HAP-1 (cell line): Measurements from ENCODE around the gene PPP4R1.
"Not testable (repeated sequence)": the region's sequence is repeated elsewhere in the genome, so short reads cannot be mapped to it uniquely, and the experiment has no call there.

ENCODE experiments used
- DNase-seq, 2 experiments: peaks; one replicate each; pipeline ENCODE4 v3.0.0-alpha.2; 2016 to 2020; ENCODE audit warnings: low spot score in 2 of 2
- H3K27me3 ChIP-seq: fragments of 250-450 bp; sonication (Bioruptor Pico); 2 replicates; pipeline ENCODE4 v1.5.1; 2020; ENCODE audit warnings: low read depth, mild to moderate bottlenecking, moderate library complexity
- H3K36me3 ChIP-seq: fragments of 250-450 bp; sonication (Bioruptor Pico); replicated peaks from 2 replicates; pipeline ENCODE4 v1.5.1; 2020; ENCODE audit warnings: mild to moderate bottlenecking
- H3K4me1 ChIP-seq: fragments of 250-450 bp; sonication (Bioruptor Pico); 2 replicates; pipeline ENCODE4 v1.5.1; 2020; ENCODE audit warnings: mild to moderate bottlenecking
- H3K4me3 ChIP-seq: fragments of 250-450 bp; sonication (Bioruptor Pico); 2 replicates; pipeline ENCODE4 v1.5.1; 2020; ENCODE audit warnings: mild to moderate bottlenecking, moderate library complexity
- H3K9me3 ChIP-seq: fragments of 250-450 bp; sonication (Bioruptor Pico); 2 replicates; pipeline ENCODE4 v1.5.1; 2020; ENCODE audit warnings: mild to moderate bottlenecking, moderate library complexity
- in situ Hi-C: fragments of 300-500 bp; cut with MboI; formaldehyde crosslinking; loops from 3 replicates; pipeline ENCODE4 v1.14.3; 2020; ENCODE audit warnings: low sequenced_read_pairs, inconsistent platforms, mixed read lengths

Gene PPP4R1

DNA sequence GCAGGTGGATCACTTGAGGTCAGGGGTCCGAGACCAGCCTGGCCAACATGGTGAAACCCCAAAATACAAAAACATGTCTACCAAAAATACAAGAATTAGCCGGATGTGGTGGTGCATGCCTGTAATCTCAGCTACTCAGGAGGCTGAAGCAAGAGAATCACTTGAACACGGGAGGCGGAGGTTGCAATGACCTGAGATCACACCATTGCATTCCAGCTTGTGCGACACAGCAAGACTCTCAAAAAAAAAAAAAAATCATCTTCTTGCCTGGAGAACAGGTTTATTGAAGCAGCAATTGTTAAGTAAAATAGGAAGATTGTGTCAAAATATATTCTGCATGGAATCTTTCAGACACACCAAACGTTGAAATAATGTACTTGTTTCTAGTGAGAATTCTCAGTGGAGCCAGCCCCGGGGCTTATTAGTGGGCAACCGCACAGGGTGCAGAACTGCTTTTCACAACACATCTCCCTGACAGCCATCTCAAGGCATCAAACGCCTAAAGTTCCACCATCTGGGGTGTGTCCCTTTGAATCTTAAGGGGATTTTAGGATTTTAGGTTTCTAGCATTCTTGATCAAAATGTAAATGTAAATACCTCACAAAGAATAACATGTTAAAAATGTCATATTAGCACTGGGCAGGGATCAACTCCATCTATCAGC lies 28.6 kb upstream of the PPP4R1 start:
- peak; percentile 58 to 74 for DNase-seq

DNA sequence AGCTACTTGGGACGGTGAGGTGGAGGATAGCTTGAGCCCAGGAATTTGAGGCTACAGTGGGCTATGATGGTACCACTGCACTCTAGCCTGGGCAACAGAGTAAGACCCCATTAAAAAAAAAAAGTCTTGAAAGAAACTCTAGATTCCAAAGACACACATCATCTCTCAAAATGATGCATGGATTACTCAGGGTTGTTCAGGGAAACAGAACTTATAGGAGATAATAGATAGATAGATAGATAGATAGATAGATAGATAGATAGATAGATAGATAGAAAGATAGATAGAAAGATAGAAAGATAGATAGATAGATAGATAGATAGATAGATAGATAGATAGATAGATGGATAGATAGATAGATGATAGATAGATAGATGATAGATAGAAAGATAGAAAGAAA lies 26.7 kb upstream of the PPP4R1 start:
- peaks cover 21% of the 10 kb centered on the region for H3K4me1 ChIP-seq
- H3K36me3 ChIP-seq, H3K4me3 ChIP-seq, H3K9me3 ChIP-seq, DNase-seq, H3K27me3 ChIP-seq, in situ Hi-C loops: not testable (repeated sequence)

More for the DNA sequence above, 28.6 kb upstream of the PPP4R1 start:
- H3K36me3 ChIP-seq: no peaks in the 10 kb centered on the region
- H3K4me3 ChIP-seq: no peak overlapping the region
- no peaks in the 10 kb centered on the region for H3K27me3 ChIP-seq
- in situ Hi-C loops: no loop called here
- H3K9me3 ChIP-seq: no peaks in the 10 kb centered on the region
- H3K4me1 ChIP-seq: peaks cover 21% of the 10 kb centered on the region

DNA sequence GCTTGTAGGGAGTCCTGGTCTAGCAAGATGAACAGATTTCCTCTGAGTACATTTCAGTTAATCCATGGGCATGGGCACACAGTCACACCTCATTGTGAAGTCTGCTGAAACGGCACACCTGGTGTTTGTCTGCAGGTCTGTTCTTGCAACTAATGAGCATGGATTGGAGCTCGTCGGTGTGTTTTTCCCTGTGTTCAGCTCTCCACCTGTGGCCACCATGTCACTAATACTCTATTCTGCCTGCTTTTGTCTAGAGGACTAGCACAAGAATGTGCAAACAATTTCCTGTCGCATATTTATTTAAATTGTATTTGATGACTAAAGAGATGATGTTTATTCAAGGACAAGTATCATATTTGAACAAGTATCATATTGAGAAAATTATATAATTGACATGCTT lies 24.5 kb upstream of the PPP4R1 start:
- in situ Hi-C loops: no loop called here
- no peaks in the 10 kb centered on the region for H3K36me3 ChIP-seq
- DNase-seq: no peak
- H3K4me1 ChIP-seq: peaks cover 16% of the 10 kb centered on the region
- no peak overlapping the region for H3K4me3 ChIP-seq
- no peaks in the 10 kb centered on the region for H3K9me3 ChIP-seq
- no peaks in the 10 kb centered on the region for H3K27me3 ChIP-seq

DNA sequence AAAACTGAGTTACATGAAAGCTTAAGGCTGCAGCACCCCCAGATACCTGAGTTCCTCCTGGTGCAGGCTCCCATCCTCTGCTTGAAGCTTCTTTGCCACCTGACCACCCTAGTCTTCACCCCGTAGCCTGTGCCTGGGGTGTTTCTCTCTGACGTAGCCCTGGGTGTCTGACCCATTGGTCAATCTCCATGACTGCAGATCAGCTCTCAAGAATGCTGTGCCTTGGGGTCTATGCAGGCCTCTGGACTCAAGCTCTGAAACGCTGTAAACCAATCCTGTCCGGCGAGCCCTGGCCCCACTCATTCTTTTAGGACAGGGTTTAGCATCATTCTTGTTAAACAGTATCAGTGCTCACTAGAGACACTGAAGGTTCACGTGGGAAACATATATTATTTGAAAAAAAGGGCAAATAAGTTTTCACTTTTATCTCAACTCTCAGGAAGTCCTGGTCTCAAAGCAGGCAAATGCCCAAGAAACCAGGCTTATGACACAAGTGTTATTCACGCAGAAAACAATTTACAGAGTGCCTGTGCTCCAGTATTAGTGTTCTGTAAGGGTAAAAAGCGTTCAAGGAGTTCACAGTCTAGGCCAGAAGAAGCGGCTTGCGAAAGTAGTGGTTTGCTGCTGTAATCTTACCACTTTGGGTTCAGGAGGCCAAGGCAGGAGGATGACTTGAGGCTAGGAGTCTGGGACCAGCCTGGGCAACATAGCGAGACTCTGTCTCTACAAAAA lies 22.8 kb upstream of the PPP4R1 start:
- Histone ChIP-seq H3K27me3 (no peaks in the 10 kb centered on the region), H3K9me3 (no peaks in the 10 kb centered on the region), H3K4me3 (no peak overlapping the region), H3K36me3 (no peaks in the 10 kb centered on the region), H3K4me1 (peaks cover 3% of the 10 kb centered on the region)
- in situ Hi-C loops: no loop called here
- DNase-seq: no peak

DNA sequence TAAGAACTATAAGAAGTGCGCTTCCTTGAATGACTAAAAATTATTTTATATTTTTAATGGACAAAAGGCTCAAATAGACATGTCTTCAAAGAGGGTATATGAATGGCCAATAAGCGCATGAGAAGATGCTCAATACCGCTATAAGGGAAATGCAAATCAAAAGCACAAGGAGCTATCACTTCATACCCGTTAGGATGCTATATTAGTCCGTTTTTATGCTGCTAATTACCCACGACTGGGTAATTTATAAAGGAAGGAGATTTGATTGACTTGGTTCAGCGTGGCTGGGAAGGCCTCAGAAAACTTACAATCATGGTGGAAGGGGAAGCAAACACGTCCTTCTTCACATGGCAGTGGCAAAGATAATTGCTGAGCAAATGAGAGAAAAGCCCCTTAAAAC lies 20.5 kb upstream of the PPP4R1 start:
- no peaks in the 10 kb centered on the region for H3K27me3 ChIP-seq
- H3K4me3 ChIP-seq: no peak overlapping the region
- peaks cover 11% of the 10 kb centered on the region for H3K4me1 ChIP-seq
- no peak for DNase-seq
- in situ Hi-C loops: no loop called here
- H3K36me3 ChIP-seq: no peaks in the 10 kb centered on the region
- H3K9me3 ChIP-seq: no peaks in the 10 kb centered on the region

DNA sequence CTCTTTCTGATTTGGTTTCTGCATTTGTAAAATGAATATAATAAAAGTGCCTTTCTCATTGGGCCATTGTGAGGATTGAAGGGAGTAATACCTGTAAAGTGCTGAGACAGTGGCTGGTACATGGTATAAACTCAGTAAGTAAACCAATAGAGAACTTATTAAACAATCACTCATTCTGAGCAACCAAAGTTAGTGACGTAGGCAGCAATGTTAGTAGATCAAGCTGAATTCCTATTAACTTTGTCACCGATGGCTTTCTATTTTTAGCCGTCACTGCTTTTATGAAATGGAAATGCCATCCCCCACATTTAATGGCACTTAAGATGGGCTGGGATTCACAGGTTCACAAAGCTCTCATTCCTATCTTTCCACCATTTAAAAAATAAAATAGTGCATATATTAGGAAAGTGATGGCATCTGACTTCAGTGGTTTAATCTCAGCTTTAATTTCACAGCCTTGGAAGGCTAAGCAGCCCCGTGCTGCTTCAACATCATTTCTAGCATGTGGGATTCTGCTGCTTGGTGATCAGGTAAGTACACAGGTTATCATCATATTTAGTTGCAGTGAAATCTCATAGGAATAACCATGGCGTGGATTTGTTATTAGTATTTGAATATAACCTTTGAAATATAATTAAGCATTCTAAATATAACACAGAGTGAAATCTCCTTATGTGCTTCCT lies 17.6 kb upstream of the PPP4R1 start:
- no peak for DNase-seq
- no peak overlapping the region for H3K4me3 ChIP-seq
- peaks cover 14% of the 10 kb centered on the region for H3K4me1 ChIP-seq
- in situ Hi-C loops: no loop called here
- no peaks in the 10 kb centered on the region for H3K27me3 ChIP-seq
- H3K9me3 ChIP-seq: no peaks in the 10 kb centered on the region
- no peaks in the 10 kb centered on the region for H3K36me3 ChIP-seq

DNA sequence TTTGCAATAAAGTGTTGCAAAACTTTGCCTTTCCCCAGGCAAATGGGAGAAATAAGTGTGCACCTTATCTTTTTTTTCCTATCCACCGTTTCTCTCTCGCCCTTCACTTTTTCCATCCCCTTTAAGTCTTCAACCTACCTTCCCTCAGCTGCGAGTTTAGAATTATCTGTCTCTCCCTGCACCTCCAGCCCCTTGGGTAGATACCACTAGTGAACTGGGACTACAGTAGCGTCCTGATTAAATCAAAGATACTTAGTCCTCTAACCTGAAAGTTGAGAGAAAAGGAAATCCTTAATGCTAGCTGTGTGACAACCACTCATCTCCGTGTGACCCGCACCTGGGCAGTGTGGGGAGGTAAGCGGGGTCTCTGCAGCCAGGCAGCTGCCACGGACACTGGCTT lies 16.1 kb upstream of the PPP4R1 start:
- no peaks in the 10 kb centered on the region for H3K27me3 ChIP-seq
- no peaks in the 10 kb centered on the region for H3K9me3 ChIP-seq
- in situ Hi-C loops: no loop called here
- peaks cover 14% of the 10 kb centered on the region for H3K4me1 ChIP-seq
- no peaks in the 10 kb centered on the region for H3K36me3 ChIP-seq
- no peak for DNase-seq
- H3K4me3 ChIP-seq: no peak overlapping the region

DNA sequence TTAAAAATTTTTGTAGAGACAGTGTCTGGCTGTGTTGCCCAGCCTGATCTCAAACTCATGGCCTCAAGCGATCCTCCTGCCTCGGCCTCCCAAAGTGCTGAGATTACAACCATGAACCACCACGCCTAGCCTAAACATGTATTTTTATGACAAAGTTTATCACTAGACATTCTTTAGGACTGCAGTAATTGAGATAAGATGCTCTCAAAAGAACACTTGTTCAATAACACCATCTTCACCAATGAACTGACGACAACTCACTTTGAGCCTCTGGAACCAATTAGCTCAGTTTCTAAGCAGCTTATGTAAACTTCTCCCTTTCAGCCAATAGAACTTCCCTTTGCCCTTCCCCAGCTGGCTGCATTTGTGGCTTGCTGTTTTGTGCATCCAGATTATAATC lies 15.3 kb upstream of the PPP4R1 start:
- H3K36me3 ChIP-seq: no peaks in the 10 kb centered on the region
- no peaks in the 10 kb centered on the region for H3K27me3 ChIP-seq
- H3K4me3 ChIP-seq: no peak overlapping the region
- in situ Hi-C loops: no loop called here
- peak; percentile 20 to 30 for DNase-seq
- H3K9me3 ChIP-seq: no peaks in the 10 kb centered on the region
- H3K4me1 ChIP-seq: peaks cover 14% of the 10 kb centered on the region

DNA sequence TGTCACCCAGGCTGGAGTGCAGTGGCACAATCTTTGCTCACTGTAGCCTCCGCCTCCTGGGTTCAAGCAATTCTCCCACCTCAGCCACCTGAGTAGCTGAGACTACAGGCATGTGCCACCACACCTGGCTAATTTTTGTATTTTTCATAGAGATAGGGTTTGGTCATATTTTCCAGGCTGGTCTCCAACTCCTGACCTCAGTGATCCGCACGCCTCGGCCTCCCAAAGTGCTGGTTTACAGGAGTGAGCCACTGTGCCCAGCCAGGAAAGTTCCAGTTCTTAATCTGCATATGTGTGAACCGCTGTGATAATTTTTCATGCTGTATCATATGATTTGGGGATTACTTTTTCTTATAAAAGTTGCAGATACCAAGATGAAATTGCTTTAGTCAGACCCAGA lies 14.6 kb upstream of the PPP4R1 start:
- Histone ChIP-seq H3K4me1 (peaks cover 14% of the 10 kb centered on the region), H3K27me3 (no peaks in the 10 kb centered on the region), H3K9me3 (no peaks in the 10 kb centered on the region), H3K36me3 (no peaks in the 10 kb centered on the region), H3K4me3 (no peak overlapping the region)
- no peak for DNase-seq
- in situ Hi-C loops: no loop called here

DNA sequence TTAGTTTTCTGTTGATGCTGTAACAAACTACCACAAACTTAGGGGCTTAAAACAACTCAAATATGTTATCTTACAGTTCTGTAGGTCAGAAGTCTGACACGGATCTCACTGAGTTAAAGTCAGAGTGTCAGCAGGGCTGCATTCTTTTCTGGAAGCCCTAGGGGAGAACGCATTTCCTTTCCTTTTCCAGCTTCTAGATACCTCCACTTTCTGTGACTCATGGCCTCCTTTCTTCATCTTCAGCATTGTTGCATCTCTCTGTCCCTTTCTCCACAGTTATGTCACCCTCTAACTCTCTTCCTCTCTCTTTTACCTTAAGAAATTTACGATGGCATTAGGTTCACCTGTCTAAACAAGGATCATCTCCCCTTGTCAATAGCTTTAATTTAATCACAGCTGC lies 13.3 kb upstream of the PPP4R1 start:
- Histone ChIP-seq H3K27me3 (no peaks in the 10 kb centered on the region), H3K9me3 (no peaks in the 10 kb centered on the region), H3K36me3 (no peaks in the 10 kb centered on the region), H3K4me1 (peaks cover 14% of the 10 kb centered on the region), H3K4me3 (no peak overlapping the region)
- no peak for DNase-seq
- in situ Hi-C loops: no loop called here

DNA sequence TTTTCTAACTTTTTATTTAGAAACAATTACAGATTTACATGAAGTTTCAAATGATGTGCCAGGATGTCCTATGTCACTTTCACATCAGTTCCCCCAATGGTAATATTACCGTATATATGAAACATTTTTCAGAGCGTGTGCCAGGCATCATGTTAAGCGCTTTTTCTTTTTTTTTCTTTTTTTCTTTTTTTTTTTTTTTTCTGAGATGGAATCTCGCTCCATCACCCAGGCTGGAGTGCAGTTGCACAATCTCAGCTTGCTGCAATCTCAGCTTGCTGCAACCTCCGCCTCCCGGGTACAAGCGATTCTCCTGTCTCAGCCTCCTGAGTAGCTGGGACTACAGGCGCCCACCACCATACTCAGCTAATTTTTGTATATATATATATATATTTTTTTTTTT lies 5.6 kb upstream of the PPP4R1 start:
- Histone ChIP-seq H3K4me3 (no peak overlapping the region), H3K36me3 (no peaks in the 10 kb centered on the region), H3K27me3 (no peaks in the 10 kb centered on the region), H3K4me1 (peaks cover 26% of the 10 kb centered on the region), H3K9me3 (no peaks in the 10 kb centered on the region)
- in situ Hi-C loops: no loop called here
- no peak for DNase-seq

DNA sequence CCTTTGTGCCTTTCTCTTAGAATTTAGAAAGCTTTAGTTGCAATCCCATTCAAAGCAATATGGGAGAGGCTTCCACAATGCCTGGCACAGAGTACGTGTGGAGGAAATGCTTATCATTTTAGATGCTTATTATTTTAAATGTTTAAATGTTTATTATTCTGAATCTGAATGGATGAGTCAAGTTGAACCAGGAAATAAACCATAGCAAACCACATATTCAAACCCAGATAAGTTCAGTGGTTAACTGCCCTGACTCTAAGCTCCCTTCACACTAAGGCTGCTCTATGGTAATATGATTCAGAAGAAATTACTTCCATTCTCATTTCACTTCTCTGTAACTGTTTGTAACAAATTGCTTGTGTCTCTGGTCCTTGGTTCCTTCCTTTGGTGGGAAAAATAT lies 5.2 kb upstream of the PPP4R1 start:
- Histone ChIP-seq H3K4me1 (peaks cover 26% of the 10 kb centered on the region), H3K36me3 (no peaks in the 10 kb centered on the region), H3K27me3 (no peaks in the 10 kb centered on the region), H3K4me3 (no peak overlapping the region), H3K9me3 (no peaks in the 10 kb centered on the region)
- DNase-seq: no peak
- in situ Hi-C loops: no loop called here

DNA sequence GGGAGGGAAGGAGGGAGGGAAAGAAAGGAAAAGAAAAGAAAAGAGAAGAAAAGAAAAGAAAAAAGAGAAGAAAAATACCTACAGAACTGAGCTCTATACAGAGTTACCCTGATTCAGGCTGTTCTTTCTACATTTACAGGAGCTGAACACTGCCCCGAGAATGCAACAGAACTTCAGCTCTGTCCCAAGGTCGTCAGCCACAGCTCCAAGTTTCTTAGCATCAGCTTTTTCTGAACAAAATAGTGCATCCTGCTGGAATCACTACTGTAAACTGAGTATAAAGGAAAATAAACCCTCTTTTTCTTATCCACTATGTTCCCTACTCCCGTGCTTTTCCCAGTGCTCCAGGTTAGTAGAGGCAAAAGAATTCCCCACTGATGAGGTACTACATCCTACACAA lies 4.7 kb upstream of the PPP4R1 start:
- Histone ChIP-seq H3K27me3 (no peaks in the 10 kb centered on the region), H3K36me3 (no peaks in the 10 kb centered on the region), H3K9me3 (no peaks in the 10 kb centered on the region), H3K4me1 (peaks cover 26% of the 10 kb centered on the region), H3K4me3 (no peak overlapping the region)
- DNase-seq: no peak
- in situ Hi-C loops: no loop called here

DNA sequence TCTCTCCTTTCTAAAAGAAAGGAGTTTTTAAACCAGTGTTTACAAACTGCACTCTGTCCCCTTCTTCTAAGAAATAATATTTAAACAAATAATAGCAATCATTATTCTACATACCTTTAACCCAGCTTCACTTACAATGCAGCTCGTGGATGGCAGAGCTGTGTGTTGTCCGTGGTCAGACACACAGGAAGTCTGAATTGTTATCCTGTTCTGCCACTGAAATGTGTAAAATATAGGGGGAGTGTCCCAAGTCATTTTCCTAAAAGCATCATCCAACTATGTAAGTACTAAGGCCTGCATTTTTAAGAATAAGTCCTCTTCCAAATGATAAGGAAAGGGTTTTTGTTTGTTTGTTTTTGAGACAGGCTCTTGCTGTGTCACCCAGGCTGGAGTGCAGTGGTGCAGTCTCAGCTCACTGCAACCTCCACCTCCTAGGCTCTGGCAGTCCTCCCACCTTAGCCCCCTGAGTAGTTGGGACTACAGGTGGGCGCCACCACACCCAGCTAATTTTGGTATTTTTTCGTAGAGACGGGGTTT lies 2.7 kb upstream of the PPP4R1 start:
- in situ Hi-C loops: no loop called here
- no peak for DNase-seq
- H3K4me3 ChIP-seq: no peak overlapping the region
- no peaks in the 10 kb centered on the region for H3K27me3 ChIP-seq
- peaks cover 32% of the 10 kb centered on the region for H3K4me1 ChIP-seq
- no peaks in the 10 kb centered on the region for H3K9me3 ChIP-seq
- H3K36me3 ChIP-seq: no peaks in the 10 kb centered on the region
